HEK293 (cell line): ENCODE measurements around the gene REX1BD.

Source experiments
- HOXA7 ChIP-seq: sonication (generic); formaldehyde crosslinking; IDR thresholded peaks from 2 replicates; pipeline ENCODE4 v1.8.1; 2022; ENCODE audit warnings: missing genetic modification reagents, borderline replicate concordance
- KLF10 ChIP-seq: fragments of 450-650 bp; IDR thresholded peaks from 2 replicates; pipeline ENCODE4 v1.5.1; 2018; ENCODE audit warnings: missing biosample characterization, mild to moderate bottlenecking, missing genetic modification characterization
- KLF16 ChIP-seq: fragments of 450-650 bp; formaldehyde crosslinking; IDR thresholded peaks from 2 replicates; pipeline ENCODE4 v1.5.1; 2017; ENCODE audit warnings: missing biosample characterization, missing genetic modification characterization
- REST ChIP-seq: fragments of 450-650 bp; formaldehyde crosslinking; IDR thresholded peaks from 2 replicates; pipeline ENCODE4 v1.5.1; 2016; ENCODE audit warnings: missing biosample characterization, missing genetic modification characterization
- SCRT2 ChIP-seq: fragments of 450-650 bp; formaldehyde crosslinking; IDR thresholded peaks from 2 replicates; pipeline ENCODE4 v1.5.1; 2016; ENCODE audit warnings: missing biosample characterization, missing genetic modification characterization
- ZBTB11 ChIP-seq: fragments of 450-650 bp; formaldehyde crosslinking; conservative IDR thresholded peaks from 2 replicates; pipeline ENCODE4 v1.5.1; 2016; ENCODE audit warnings: low read depth, missing biosample characterization, missing genetic modification characterization
- ZBTB26 ChIP-seq: fragments of 450-650 bp; formaldehyde crosslinking; optimal IDR thresholded peaks from 2 replicates; pipeline ENCODE3; 2016; ENCODE audit warnings: missing biosample characterization, mild to moderate bottlenecking, missing genetic modification characterization
- ZFHX2 ChIP-seq: fragments of 450-650 bp; formaldehyde crosslinking; conservative IDR thresholded peaks from 2 replicates; pipeline ENCODE4 v1.5.1; 2016; ENCODE audit warnings: missing biosample characterization, missing genetic modification characterization
- ZNF169 ChIP-seq: fragments of 450-650 bp; formaldehyde crosslinking; IDR thresholded peaks from 2 replicates; pipeline ENCODE4 v1.5.1; 2016; ENCODE audit warnings: missing biosample characterization, missing genetic modification characterization
- ZNF184 ChIP-seq: fragments of 450-650 bp; IDR thresholded peaks from 2 replicates; pipeline ENCODE4 v1.5.1; 2018; ENCODE audit warnings: missing biosample characterization, mild to moderate bottlenecking, missing genetic modification characterization
- ZNF19 ChIP-seq: fragments of 450-650 bp; formaldehyde crosslinking; IDR thresholded peaks from 2 replicates; pipeline ENCODE4; 2016; ENCODE audit warnings: missing biosample characterization, missing genetic modification characterization, low read depth
- ZNF223 ChIP-seq: fragments of 450-650 bp; formaldehyde crosslinking; IDR thresholded peaks from 2 replicates; pipeline ENCODE4 v1.5.1; 2016; ENCODE audit warnings: missing biosample characterization, missing genetic modification characterization
- ZNF280C ChIP-seq: fragments of 450-650 bp; formaldehyde crosslinking; IDR thresholded peaks from 2 replicates; pipeline ENCODE4 v1.5.1; 2016; ENCODE audit warnings: missing biosample characterization, missing genetic modification characterization
- ZNF335 ChIP-seq: fragments of 450-650 bp; formaldehyde crosslinking; conservative IDR thresholded peaks from 2 replicates; pipeline ENCODE4 v1.5.1; 2016; ENCODE audit warnings: missing biosample characterization, missing genetic modification characterization
- ZNF423 ChIP-seq: fragments of 450-650 bp; formaldehyde crosslinking; IDR thresholded peaks from 2 replicates; pipeline ENCODE4 v1.5.1; 2016; ENCODE audit warnings: missing biosample characterization, missing genetic modification characterization
- ZNF48 ChIP-seq: fragments of 450-650 bp; formaldehyde crosslinking; IDR thresholded peaks from 2 replicates; pipeline ENCODE4 v1.5.1; 2016; ENCODE audit warnings: missing biosample characterization, missing genetic modification characterization
- ZNF518A ChIP-seq: fragments of 450-650 bp; formaldehyde crosslinking; conservative IDR thresholded peaks from 2 replicates; pipeline ENCODE4 v1.5.1; 2016; ENCODE audit warnings: low read depth, missing biosample characterization, missing genetic modification characterization
- ZNF548 ChIP-seq: fragments of 450-650 bp; formaldehyde crosslinking; IDR thresholded peaks from 2 replicates; pipeline ENCODE4 v1.5.1; 2016; ENCODE audit warnings: missing biosample characterization, missing genetic modification characterization
- ZNF561 ChIP-seq: fragments of 450-650 bp; IDR thresholded peaks from 2 replicates; pipeline ENCODE4 v1.5.1; 2018; ENCODE audit warnings: missing biosample characterization, missing genetic modification characterization, borderline replicate concordance
- ZNF571 ChIP-seq: fragments of 450-650 bp; formaldehyde crosslinking; IDR thresholded peaks from 2 replicates; pipeline ENCODE4 v1.5.0; 2017; ENCODE audit warnings: missing biosample characterization, missing genetic modification characterization
- ZNF600 ChIP-seq: fragments of 450-650 bp; formaldehyde crosslinking; IDR thresholded peaks from 2 replicates; pipeline ENCODE4 v1.5.1; 2016; ENCODE audit warnings: missing biosample characterization, missing genetic modification characterization
- ZNF629 ChIP-seq: fragments of 450-650 bp; formaldehyde crosslinking; IDR thresholded peaks from 2 replicates; pipeline ENCODE4 v1.5.1; 2017; ENCODE audit warnings: missing biosample characterization, missing genetic modification characterization
- ZNF658 ChIP-seq: fragments of 450-650 bp; formaldehyde crosslinking; IDR thresholded peaks from 2 replicates; pipeline ENCODE4; 2016; ENCODE audit warnings: missing biosample characterization, missing genetic modification characterization
- ZNF677 ChIP-seq: fragments of 450-650 bp; IDR thresholded peaks from 2 replicates; pipeline ENCODE4 v1.5.0; 2018; ENCODE audit warnings: missing biosample characterization, mild to moderate bottlenecking, missing genetic modification characterization, moderate library complexity
- ZNF791 ChIP-seq: fragments of 450-650 bp; formaldehyde crosslinking; IDR thresholded peaks from 2 replicates; pipeline ENCODE4 v1.5.1; 2016; ENCODE audit warnings: missing biosample characterization, missing genetic modification characterization
- ZSCAN16 ChIP-seq: fragments of 450-650 bp; formaldehyde crosslinking; IDR thresholded peaks from 2 replicates; pipeline ENCODE4 v1.5.1; 2016; ENCODE audit warnings: missing biosample characterization, missing genetic modification characterization

REX1BD gene

GRCh38 chr19:18543814-18544475, 44.7 kb upstream of the REX1BD start (continued):
- TF ChIP-seq ZNF518A, result no peak
- peak; percentile 47; the same call in 1 of the 2 replicates for TF ChIP-seq ZNF629
- no peak for TF ChIP-seq SCRT2 (tag by site-specific recombination)
- TF ChIP-seq ZNF548 (tag by site-specific recombination), result no peak
- TF ChIP-seq ZBTB26 (tag by site-specific recombination), result no peak
- no peak for TF ChIP-seq ZSCAN16 (tag by site-specific recombination)
- TF ChIP-seq ZNF423 (tag by site-specific recombination), result no peak
- TF ChIP-seq ZNF600 (tag by site-specific recombination), result no peak
- peak; percentile 94 for TF ChIP-seq ZNF335 (tag by site-specific recombination)
- TF ChIP-seq ZFHX2 (tag by site-specific recombination), result 0 out of 2 replicates have a peak, but pooled peaks have one; percentile 11
- no peak for TF ChIP-seq HOXA7 (CRISPR knock-in tag)
- no peak for TF ChIP-seq ZNF184 (tag by site-specific recombination)
- no peak for TF ChIP-seq ZNF658 (tag by site-specific recombination)
- no peak for TF ChIP-seq ZNF280C (tag by site-specific recombination)
- TF ChIP-seq ZNF19, result no peak
- TF ChIP-seq ZNF561 (tag by site-specific recombination), result no peak
- no peak for TF ChIP-seq ZBTB11 (tag by site-specific recombination)
- TF ChIP-seq KLF16 (tag by site-specific recombination), result no peak
- TF ChIP-seq REST (tag by site-specific recombination), result no peak
- TF ChIP-seq ZNF48 (tag by site-specific recombination), result no peak
- no peak for TF ChIP-seq ZNF571 (tag by site-specific recombination)
- TF ChIP-seq ZNF677 (tag by site-specific recombination), result no peak
- TF ChIP-seq ZNF169, result no peak
- TF ChIP-seq KLF10 (tag by site-specific recombination), result no peak
- TF ChIP-seq ZNF791, result no peak
- no peak for TF ChIP-seq ZNF223 (tag by site-specific recombination)
